GM12873 (cell line): ENCODE results near the gene TRAF3IP3.

Experiments
- CTCF ChIP-seq: IDR thresholded peaks from 2 replicates; pipeline ENCODE4 v1.5.1; 2012; ENCODE audit warnings: low read depth, mild to moderate bottlenecking, moderate library complexity, low read length, control low read depth; ENCODE audit not compliant: insufficient read depth; ENCODE audit errors: missing control alignments

The TRAF3IP3 gene

GRCh38 chr1:209810783-209811182, 54.9 kb downstream of the TRAF3IP3 start:
- TF ChIP-seq CTCF: no peak

GRCh38 chr1:209813902-209814301, 58.0 kb downstream of the TRAF3IP3 start:
- TF ChIP-seq CTCF: no peak

- TF ChIP-seq CTCF: no peak
Observed at GRCh38 chr1:209815490-209815889, 59.6 kb downstream of the TRAF3IP3 start.

- no peak for TF ChIP-seq CTCF
Observed at GRCh38 chr1:209815931-209816341, 60.1 kb downstream of the TRAF3IP3 start.

- no peak for TF ChIP-seq CTCF
Observed at GRCh38 chr1:209816923-209817322, 61.1 kb downstream of the TRAF3IP3 start.

- no peak for TF ChIP-seq CTCF
Observed at GRCh38 chr1:209817691-209818090, 61.8 kb downstream of the TRAF3IP3 start.

- TF ChIP-seq CTCF: no peak
Observed at GRCh38 chr1:209819058-209819457, 63.2 kb downstream of the TRAF3IP3 start.
